ENCODE data around the gene OSER1. TPM values are rescaled to one million over a fixed set of nuclear protein-coding genes. Genes with fewer than 3 reads are reported as not detected.

OSER1 gene
- total and polyA plus RNA-seq, 9 of the 15 experiments (the other 6 are each of a cell fraction or from before 2014, with no cell fraction given): 15.5 to 57.3 (median 19.9) TPM

- no peak overlapping the region for H3K27ac ChIP-seq (ENCODE audit: extremely low read depth, low read depth, low read length)
- H3K9me3 ChIP-seq (replicated peaks; ENCODE audit: control insufficient read depth, insufficient read depth, low read depth, low read length): no peaks in the 10 kb centered on the region
- in situ Hi-C loops (cut with MboI): loop anchor here (5.0 to 10.0 kb wide), 3 partner anchors 97 to 390 kb away; partner anchors contain the start of gene FITM2
- no TSS peak for BruUV-seq (replicated peaks)
- H2AFZ ChIP-seq (ENCODE audit: low read depth, low read length): no peak overlapping the region
- ATAC-seq: peak; percentile 48
- H3K36me3 ChIP-seq (ENCODE audit: control insufficient read depth, insufficient read depth, low read length): no peaks in the 10 kb centered on the region
- no peaks in the 10 kb centered on the region; a peak in 1 of 5 replicates for H3K27me3 ChIP-seq (ENCODE audit: control insufficient read depth in 2 of 2, insufficient read depth in 2 of 2, low read length in 2 of 2)
- H3K4me1 ChIP-seq (replicated peaks in 1 of 2; ENCODE audit: control insufficient read depth in 2 of 2, insufficient read depth in 2 of 2, low read length in 2 of 2): peaks cover 10 to 18% of the 10 kb centered on the region in 2 experiments
- peak; percentile 84 for FAIRE-seq
- H3K4me3 ChIP-seq: no peak overlapping the region
- DNase-seq (ENCODE audit: extremely low read depth in 1 of 4, low spot score in 3 of 4): peak; percentile 35 to 75 (median 48)
- H3K9ac ChIP-seq (ENCODE audit: insufficient read depth in 1 of 2, low read depth in 2 of 2, low read length in 2 of 2): no peak overlapping the region
- peaks cover 6% of the 10 kb centered on the region for H4K20me1 ChIP-seq (replicated peaks; ENCODE audit: control insufficient read depth, insufficient read depth, low read length)
- intact Hi-C loops (cut with micrococcal nuclease): loop anchor here (5.0 kb wide), 2 partner anchors 397 to 517 kb away; no protein-coding TSS in a partner anchor
- no peaks in the 10 kb centered on the region for H3K9me1 ChIP-seq (ENCODE audit: control insufficient read depth, insufficient read depth, low read length)
- no peak overlapping the region for H3K4me2 ChIP-seq (ENCODE audit: insufficient read depth, low read length)
- ChIA-PET POLR2A (interaction anchor here (1.3 kb wide), 1 partner anchor 9 kb away, joined by 3 read pairs; no protein-coding TSS in a partner anchor), CTCF (ENCODE audit: low intra/inter-chr PET ratio) (interaction anchor here (0.6 to 6.3 kb wide), 8 partner anchors 57 to 519 kb away, joined by 3 to 79 read pairs (median 4); partner anchors contain the start of gene FITM2)
- H3K79me2 ChIP-seq (ENCODE audit: control insufficient read depth, insufficient read depth, low read length): peaks cover 4% of the 10 kb centered on the region
- 35% methylated on average over 7 of the region's 7 CpGs for WGBS (ENCODE audit: insufficient coverage, low coverage, missing lambda C conversion rate)
- TF ChIP-seq CBFA2T2 (conservative IDR thresholded peaks at IDR 0.05) (no peak), MXD1 (CRISPR knock-in tag; IDR thresholded peaks at IDR 0.05; ENCODE audit: borderline replicate concordance, poor library complexity, severe bottlenecking) (no peak), SMARCE1 (IDR thresholded peaks at IDR 0.05) (no peak), KDM5B (IDR thresholded peaks at IDR 0.05; ENCODE audit: insufficient replicate concordance, low read depth, low read length) (no peak), SMC3 (conservative IDR thresholded peaks at IDR 0.05; ENCODE audit: insufficient read depth, low read depth, low read length) (peak; percentile 66), CXXC5 (CRISPR knock-in tag; IDR thresholded peaks at IDR 0.05) (no peak), RAD21 (CRISPR knock-in tag; conservative IDR thresholded peaks at IDR 0.05 in 1 of 2, IDR thresholded peaks at IDR 0.05 in 1 of 2) (peak; percentile 71 to 83), U2AF2 (optimal IDR thresholded peaks at IDR 0.05; ENCODE audit: low read depth, low read length) (no peak), BHLHE40 (IDR thresholded peaks at IDR 0.05; ENCODE audit: low read length) (peak; percentile 61), CC2D1A (IDR thresholded peaks at IDR 0.05) (0 out of 2 replicates have a peak, but pooled peaks have one; percentile 17), TARDBP (IDR thresholded peaks at IDR 0.05) (no peak), LCOR (CRISPR knock-in tag; IDR thresholded peaks at IDR 0.05) (no peak), STAG1 (CRISPR knock-in tag; IDR thresholded peaks at IDR 0.05; ENCODE audit: borderline replicate concordance) (peak; percentile 25; the same call in 1 of the 2 replicates)
- TF ChIP-seq, protein P1, sequence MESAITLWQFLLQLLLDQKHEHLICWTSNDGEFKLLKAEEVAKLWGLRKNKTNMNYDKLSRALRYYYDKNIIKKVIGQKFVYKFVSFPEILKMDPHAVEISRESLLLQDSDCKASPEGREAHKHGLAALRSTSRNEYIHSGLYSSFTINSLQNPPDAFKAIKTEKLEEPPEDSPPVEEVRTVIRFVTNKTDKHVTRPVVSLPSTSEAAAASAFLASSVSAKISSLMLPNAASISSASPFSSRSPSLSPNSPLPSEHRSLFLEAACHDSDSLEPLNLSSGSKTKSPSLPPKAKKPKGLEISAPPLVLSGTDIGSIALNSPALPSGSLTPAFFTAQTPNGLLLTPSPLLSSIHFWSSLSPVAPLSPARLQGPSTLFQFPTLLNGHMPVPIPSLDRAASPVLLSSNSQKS (CRISPR knock-in tag; IDR thresholded peaks at IDR 0.05): no peak
- TF ChIP-seq, protein P2, sequence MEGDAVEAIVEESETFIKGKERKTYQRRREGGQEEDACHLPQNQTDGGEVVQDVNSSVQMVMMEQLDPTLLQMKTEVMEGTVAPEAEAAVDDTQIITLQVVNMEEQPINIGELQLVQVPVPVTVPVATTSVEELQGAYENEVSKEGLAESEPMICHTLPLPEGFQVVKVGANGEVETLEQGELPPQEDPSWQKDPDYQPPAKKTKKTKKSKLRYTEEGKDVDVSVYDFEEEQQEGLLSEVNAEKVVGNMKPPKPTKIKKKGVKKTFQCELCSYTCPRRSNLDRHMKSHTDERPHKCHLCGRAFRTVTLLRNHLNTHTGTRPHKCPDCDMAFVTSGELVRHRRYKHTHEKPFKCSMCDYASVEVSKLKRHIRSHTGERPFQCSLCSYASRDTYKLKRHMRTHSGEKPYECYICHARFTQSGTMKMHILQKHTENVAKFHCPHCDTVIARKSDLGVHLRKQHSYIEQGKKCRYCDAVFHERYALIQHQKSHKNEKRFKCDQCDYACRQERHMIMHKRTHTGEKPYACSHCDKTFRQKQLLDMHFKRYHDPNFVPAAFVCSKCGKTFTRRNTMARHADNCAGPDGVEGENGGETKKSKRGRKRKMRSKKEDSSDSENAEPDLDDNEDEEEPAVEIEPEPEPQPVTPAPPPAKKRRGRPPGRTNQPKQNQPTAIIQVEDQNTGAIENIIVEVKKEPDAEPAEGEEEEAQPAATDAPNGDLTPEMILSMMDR (IDR thresholded peaks at IDR 0.05 in 2 of 3, conservative IDR thresholded peaks at IDR 0.05 in 1 of 3; ENCODE audit: insufficient read depth in 2 of 3, low read depth in 1 of 3, low read length in 3 of 3): peak; percentile 85 to 89 (median 89)
These were observed 4.6 kb upstream of the OSER1 start for GRCh38 chr20:44215125-44215524.
